ENCODE results near the gene PDZRN4.

The PDZRN4 gene

GRCh38 chr12:41439801-41440200, 251.7 kb downstream of the PDZRN4 start:
- H3K9me3 ChIP-seq (ENCODE audit: insufficient read depth, low read length): no peaks in the 10 kb centered on the region
- TF ChIP-seq, protein P1, sequence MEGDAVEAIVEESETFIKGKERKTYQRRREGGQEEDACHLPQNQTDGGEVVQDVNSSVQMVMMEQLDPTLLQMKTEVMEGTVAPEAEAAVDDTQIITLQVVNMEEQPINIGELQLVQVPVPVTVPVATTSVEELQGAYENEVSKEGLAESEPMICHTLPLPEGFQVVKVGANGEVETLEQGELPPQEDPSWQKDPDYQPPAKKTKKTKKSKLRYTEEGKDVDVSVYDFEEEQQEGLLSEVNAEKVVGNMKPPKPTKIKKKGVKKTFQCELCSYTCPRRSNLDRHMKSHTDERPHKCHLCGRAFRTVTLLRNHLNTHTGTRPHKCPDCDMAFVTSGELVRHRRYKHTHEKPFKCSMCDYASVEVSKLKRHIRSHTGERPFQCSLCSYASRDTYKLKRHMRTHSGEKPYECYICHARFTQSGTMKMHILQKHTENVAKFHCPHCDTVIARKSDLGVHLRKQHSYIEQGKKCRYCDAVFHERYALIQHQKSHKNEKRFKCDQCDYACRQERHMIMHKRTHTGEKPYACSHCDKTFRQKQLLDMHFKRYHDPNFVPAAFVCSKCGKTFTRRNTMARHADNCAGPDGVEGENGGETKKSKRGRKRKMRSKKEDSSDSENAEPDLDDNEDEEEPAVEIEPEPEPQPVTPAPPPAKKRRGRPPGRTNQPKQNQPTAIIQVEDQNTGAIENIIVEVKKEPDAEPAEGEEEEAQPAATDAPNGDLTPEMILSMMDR (IDR thresholded peaks at IDR 0.05; ENCODE audit: low read depth, low read length): no peak
- no peak for TF ChIP-seq EZH2phosphoT487 (IDR thresholded peaks at IDR 0.05; ENCODE audit: low read depth)
- no peak overlapping the region for H3K4me3 ChIP-seq (ENCODE audit: low read length)
- H3K27ac ChIP-seq (ENCODE audit: low read length): no peak overlapping the region
- no peaks in the 10 kb centered on the region for H3K79me2 ChIP-seq (ENCODE audit: low read length)
- no peaks in the 10 kb centered on the region for H4K20me1 ChIP-seq (ENCODE audit: insufficient read depth, low read length)
- H3K9ac ChIP-seq (ENCODE audit: low read length): no peak overlapping the region
- no peak overlapping the region for H2AFZ ChIP-seq (ENCODE audit: low read depth, low read length)
- H3K4me2 ChIP-seq (ENCODE audit: low read length): no peak overlapping the region
- H3K27me3 ChIP-seq (ENCODE audit: low read depth, low read length): no peaks in the 10 kb centered on the region
- no peaks in the 10 kb centered on the region for H3K4me1 ChIP-seq (ENCODE audit: low read length)
- H3K36me3 ChIP-seq (replicated peaks; ENCODE audit: low read depth, low read length): no peaks in the 10 kb centered on the region

GRCh38 chr12:41441180-41441579, 253.1 kb downstream of the PDZRN4 start:
- Histone ChIP-seq H3K9ac (ENCODE audit: low read length) (no peak overlapping the region), H3K79me2 (ENCODE audit: low read length) (no peaks in the 10 kb centered on the region), H3K4me3 (ENCODE audit: low read length) (no peak overlapping the region), H3K4me2 (ENCODE audit: low read length) (no peak overlapping the region), H2AFZ (ENCODE audit: low read depth, low read length) (no peak overlapping the region), H3K9me3 (ENCODE audit: insufficient read depth, low read length) (no peaks in the 10 kb centered on the region), H3K4me1 (ENCODE audit: low read length) (no peaks in the 10 kb centered on the region), H3K27me3 (ENCODE audit: low read depth, low read length) (no peaks in the 10 kb centered on the region), H3K27ac (ENCODE audit: low read length) (no peak overlapping the region), H3K36me3 (replicated peaks; ENCODE audit: low read depth, low read length) (no peaks in the 10 kb centered on the region), H4K20me1 (ENCODE audit: insufficient read depth, low read length) (no peaks in the 10 kb centered on the region)
- TF ChIP-seq, protein P1 (IDR thresholded peaks at IDR 0.05; ENCODE audit: low read depth, low read length): no peak
- no peak for TF ChIP-seq EZH2phosphoT487 (IDR thresholded peaks at IDR 0.05; ENCODE audit: low read depth)

- Histone ChIP-seq H2AFZ (ENCODE audit: low read depth, low read length) (no peak overlapping the region), H3K36me3 (replicated peaks; ENCODE audit: low read depth, low read length) (no peaks in the 10 kb centered on the region), H3K4me1 (ENCODE audit: low read length) (no peaks in the 10 kb centered on the region), H3K9me3 (ENCODE audit: insufficient read depth, low read length) (no peaks in the 10 kb centered on the region), H3K9ac (ENCODE audit: low read length) (no peak overlapping the region), H3K27me3 (ENCODE audit: low read depth, low read length) (no peaks in the 10 kb centered on the region), H3K4me2 (ENCODE audit: low read length) (no peak overlapping the region), H4K20me1 (ENCODE audit: insufficient read depth, low read length) (no peaks in the 10 kb centered on the region), H3K27ac (ENCODE audit: low read length) (no peak overlapping the region), H3K79me2 (ENCODE audit: low read length) (no peaks in the 10 kb centered on the region), H3K4me3 (ENCODE audit: low read length) (no peak overlapping the region)
- TF ChIP-seq, protein P1 (IDR thresholded peaks at IDR 0.05; ENCODE audit: low read depth, low read length): no peak
- no peak for TF ChIP-seq EZH2phosphoT487 (IDR thresholded peaks at IDR 0.05; ENCODE audit: low read depth)
Measured at GRCh38 chr12:41442896-41443295, 254.8 kb downstream of the PDZRN4 start.

DNA sequence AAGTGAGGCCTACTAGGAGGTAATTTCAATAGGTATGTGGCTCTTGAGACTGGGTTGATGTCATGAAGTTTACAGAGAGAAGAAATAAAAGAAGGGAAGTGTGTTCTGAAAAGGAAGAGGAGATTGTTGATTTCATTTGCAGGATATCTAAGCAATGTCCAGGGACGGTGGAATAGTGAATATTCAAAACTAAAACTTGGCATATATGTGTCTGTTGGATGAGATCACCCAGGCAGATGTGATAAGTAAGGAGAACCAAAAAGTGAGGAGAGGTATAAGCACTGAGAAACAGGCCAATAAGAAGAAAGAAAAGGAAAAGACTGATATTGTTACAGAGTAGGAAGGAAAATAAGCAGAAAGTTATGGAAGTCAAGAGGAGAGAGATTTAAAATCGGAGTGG, 255.6 kb downstream of the PDZRN4 start:
- Histone ChIP-seq H3K27ac (ENCODE audit: low read length) (no peak overlapping the region), H3K4me2 (ENCODE audit: low read length) (no peak overlapping the region), H3K36me3 (replicated peaks; ENCODE audit: low read depth, low read length) (no peaks in the 10 kb centered on the region), H2AFZ (ENCODE audit: low read depth, low read length) (no peak overlapping the region), H3K79me2 (ENCODE audit: low read length) (no peaks in the 10 kb centered on the region), H3K27me3 (ENCODE audit: low read depth, low read length) (no peaks in the 10 kb centered on the region), H3K9me3 (ENCODE audit: insufficient read depth, low read length) (no peaks in the 10 kb centered on the region), H3K4me1 (ENCODE audit: low read length) (no peaks in the 10 kb centered on the region), H4K20me1 (ENCODE audit: insufficient read depth, low read length) (no peaks in the 10 kb centered on the region), H3K9ac (ENCODE audit: low read length) (no peak overlapping the region), H3K4me3 (ENCODE audit: low read length) (no peak overlapping the region)
- TF ChIP-seq, protein P1 (IDR thresholded peaks at IDR 0.05; ENCODE audit: low read depth, low read length): no peak
- no peak for TF ChIP-seq EZH2phosphoT487 (IDR thresholded peaks at IDR 0.05; ENCODE audit: low read depth)

Measured in OCI-LY3 (cell line).